T-helper 17 cell (primary cell): ENCODE data around the gene GHRL. TPM values are rescaled to one million over a fixed set of nuclear protein-coding genes. Genes with fewer than 3 reads are reported as not detected.
A peak's percentile ranks its signal among the peaks of the same experiment; 100 is the strongest.

Experiments used
- ATAC-seq: fragments of 150-1000 bp; cut with Tn5 transposase; 2 replicates; pipeline ENCODE4 v1.10.0; 2021; ENCODE audit warnings: mild to moderate bottlenecking, moderate library complexity
- DNase-seq, 3 donors: peaks; one replicate each; pipeline versions ENCODE4 v3.0.0 to v3.0.0-alpha.2; 2020 to 2021
- H3K9me3 ChIP-seq: one replicate; pipeline ENCODE4 v1.7.0; 2013; ENCODE audit warnings: low read length, mild to moderate bottlenecking; ENCODE audit not compliant: control insufficient read depth, poor library complexity, severe bottlenecking
- H3K27ac Mint-ChIP-seq: one replicate; pipeline ENCODE4 v1.8.0; 2022; ENCODE audit warnings: mild to moderate bottlenecking, moderate library complexity, mixed read lengths
- H3K27me3 Mint-ChIP-seq: one replicate; pipeline ENCODE4 v1.8.0; 2022; ENCODE audit warnings: mixed read lengths
- H3K36me3 Mint-ChIP-seq: one replicate; pipeline ENCODE4 v1.8.0; 2022; ENCODE audit warnings: low read depth, mixed read lengths
- H3K4me1 Mint-ChIP-seq: one replicate; pipeline ENCODE4 v1.8.0; 2022; ENCODE audit warnings: mild to moderate bottlenecking, mixed read lengths
- H3K4me3 Mint-ChIP-seq: one replicate; pipeline ENCODE4 v1.8.0; 2022; ENCODE audit warnings: mild to moderate bottlenecking, moderate library complexity, mixed read lengths
- total RNA-seq, 4 donors: library from RNA in 2 of 4; stranded (reverse) in 2 of 4; gene quantifications; one replicate each; pipeline ENCODE4 v1.2.3 and lab custom pipeline; 2022 to 2026

GHRL gene
- total RNA-seq, 2 donors from 2014 or later, result 0.73 to 0.85 TPM

DNA sequence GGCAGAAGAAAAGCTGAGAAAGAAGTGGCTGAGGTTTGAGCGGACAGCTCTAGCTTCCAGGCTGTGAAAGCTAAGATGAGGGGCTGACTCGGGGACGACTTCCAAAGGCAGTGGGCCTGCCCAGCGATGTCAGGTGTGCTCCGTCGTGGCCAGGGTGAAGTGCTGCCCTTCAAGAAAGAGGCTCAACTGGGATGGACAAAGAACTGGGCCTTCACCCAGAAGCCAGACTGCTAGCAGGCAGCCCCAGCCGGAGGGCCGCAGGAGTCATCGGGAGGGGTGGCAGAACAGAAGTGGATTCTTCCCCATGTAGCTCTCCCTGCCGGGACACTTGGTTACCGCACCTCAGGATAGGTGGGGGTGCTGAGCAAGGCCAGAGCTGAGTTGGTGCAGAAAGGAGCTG lies 41.3 kb upstream of the GHRL start:
- peaks cover 30% of the 10 kb centered on the region for H3K27me3 Mint-ChIP-seq

DNA sequence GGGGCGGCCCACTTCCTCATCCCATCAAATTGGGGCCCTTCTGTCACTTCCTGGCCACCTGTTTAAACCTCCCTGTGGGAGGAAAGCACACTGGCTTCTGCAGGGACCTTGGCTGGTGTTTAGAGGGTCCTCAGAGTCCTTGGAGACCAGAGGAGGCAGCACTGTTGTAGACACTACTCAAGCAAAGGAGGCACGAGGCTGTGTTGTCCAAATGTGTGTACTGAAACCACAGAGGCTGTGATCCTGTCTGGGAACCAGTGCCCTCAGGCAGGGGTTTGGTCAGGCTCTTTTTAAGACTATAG lies 40.6 kb upstream of the GHRL start:
- DNase-seq, result no peak
- H3K4me3 Mint-ChIP-seq, result no peak overlapping the region
- H3K36me3 Mint-ChIP-seq, result peaks cover 4% of the 10 kb centered on the region
- H3K27me3 Mint-ChIP-seq, result peaks cover 37% of the 10 kb centered on the region
- H3K4me1 Mint-ChIP-seq, result peaks cover 13% of the 10 kb centered on the region
- no peaks in the 10 kb centered on the region for H3K9me3 ChIP-seq
- no peak for ATAC-seq
- H3K27ac Mint-ChIP-seq, result no peak overlapping the region

More for the DNA sequence above, 41.3 kb upstream of the GHRL start:
- H3K4me1 Mint-ChIP-seq, result peaks cover 10% of the 10 kb centered on the region
- no peak overlapping the region for H3K27ac Mint-ChIP-seq
- H3K4me3 Mint-ChIP-seq, result no peak overlapping the region
- H3K36me3 Mint-ChIP-seq, result peaks cover 4% of the 10 kb centered on the region
- no peak for DNase-seq
- no peaks in the 10 kb centered on the region for H3K9me3 ChIP-seq
- ATAC-seq, result no peak

DNA sequence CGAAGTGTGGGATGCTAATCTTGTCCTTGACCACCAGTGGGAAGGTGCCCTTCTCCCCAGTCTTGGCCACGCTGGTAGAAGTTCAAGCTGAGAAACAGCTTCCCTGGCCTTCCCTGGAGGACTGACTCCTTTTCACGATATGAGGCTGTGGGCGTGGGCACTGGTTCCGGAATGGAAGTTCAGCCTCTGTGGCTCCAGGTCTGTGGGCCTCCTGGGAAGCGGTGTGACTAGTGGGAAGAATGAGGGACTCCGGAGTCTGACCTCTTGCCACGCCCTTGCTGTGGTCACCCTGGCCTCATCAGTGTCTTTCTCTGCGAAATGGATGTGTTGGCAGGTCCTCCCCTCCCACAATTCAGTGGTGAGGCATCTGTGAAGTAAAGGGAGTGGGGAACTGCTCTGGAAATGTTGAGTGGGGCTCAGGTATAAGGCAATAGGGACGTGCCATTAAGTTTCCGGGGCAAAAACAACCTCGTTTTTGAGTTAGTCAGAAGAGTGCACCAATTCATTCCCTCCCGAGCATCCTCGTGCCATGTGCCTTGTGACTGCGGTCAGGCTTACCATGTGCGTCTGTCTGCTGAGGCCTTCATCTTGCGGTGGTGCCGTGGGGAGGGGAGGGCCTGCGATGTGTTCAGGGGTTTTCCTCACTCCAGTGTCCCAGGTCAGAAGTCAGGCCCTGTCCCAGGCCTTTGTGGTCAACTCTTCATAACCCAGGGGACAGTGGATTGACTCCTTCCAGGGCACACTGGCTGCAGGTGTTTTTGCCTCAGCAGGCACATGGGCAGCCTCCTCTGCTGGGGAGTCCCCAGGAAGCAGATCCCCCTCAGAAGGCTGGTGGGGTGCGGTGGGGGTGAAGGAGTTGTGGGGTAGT lies 40.0 kb upstream of the GHRL start:
- ATAC-seq (no peak), DNase-seq (no peak)
- H3K27me3 Mint-ChIP-seq, result peaks cover 42% of the 10 kb centered on the region
- peaks cover 4% of the 10 kb centered on the region for H3K36me3 Mint-ChIP-seq
- no peak overlapping the region for H3K27ac Mint-ChIP-seq
- H3K4me3 Mint-ChIP-seq, result no peak overlapping the region
- no peaks in the 10 kb centered on the region for H3K9me3 ChIP-seq
- peaks cover 13% of the 10 kb centered on the region for H3K4me1 Mint-ChIP-seq

DNA sequence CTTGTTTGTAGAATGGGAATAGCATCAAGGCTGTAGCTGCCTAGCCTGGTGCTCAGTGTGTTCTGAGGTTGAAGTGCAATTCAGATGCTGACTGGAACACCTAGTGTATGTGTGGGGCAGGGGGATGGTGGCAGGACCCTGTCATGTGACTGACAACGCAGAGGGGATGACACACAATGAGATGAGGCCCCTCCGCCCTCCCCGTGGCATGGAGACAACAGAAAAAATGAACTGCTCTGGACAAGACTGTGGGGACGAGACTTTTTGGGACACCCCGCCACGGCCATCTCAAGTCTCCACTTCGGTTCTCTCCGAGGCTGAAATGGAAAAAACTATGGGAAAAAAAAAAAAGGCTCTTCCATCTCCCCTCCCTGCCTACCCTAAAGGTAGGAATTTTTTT lies 38.6 kb upstream of the GHRL start:
- peaks cover 6% of the 10 kb centered on the region for H3K36me3 Mint-ChIP-seq
- ATAC-seq (no peak), DNase-seq (no peak)
- peaks cover 54% of the 10 kb centered on the region for H3K27me3 Mint-ChIP-seq
- peaks cover 13% of the 10 kb centered on the region for H3K4me1 Mint-ChIP-seq
- no peak overlapping the region for H3K27ac Mint-ChIP-seq
- H3K9me3 ChIP-seq, result no peaks in the 10 kb centered on the region
- H3K4me3 Mint-ChIP-seq, result no peak overlapping the region

DNA sequence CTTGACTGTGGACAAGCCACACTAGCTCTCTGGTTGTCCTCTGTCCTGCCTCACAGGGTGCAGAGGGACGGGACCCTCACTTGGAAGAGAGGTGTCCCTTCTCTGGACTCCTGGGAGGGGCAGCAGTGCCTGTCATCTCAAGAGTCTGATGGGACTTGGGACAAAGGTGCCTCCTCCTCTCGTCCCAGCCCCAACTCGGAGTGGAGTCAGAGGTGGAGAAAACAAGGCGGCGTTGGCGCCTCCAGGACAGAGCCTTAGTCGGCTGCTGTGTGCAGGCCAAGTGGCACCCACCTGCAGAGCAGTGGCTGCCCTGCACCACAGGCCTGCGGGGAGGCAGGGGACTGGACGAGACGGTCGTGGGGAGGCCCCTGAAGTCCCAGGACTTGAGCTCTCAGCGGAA lies 37.6 kb upstream of the GHRL start:
- Mint-ChIP-seq H3K36me3 (peaks cover 6% of the 10 kb centered on the region), H3K4me3 (no peak overlapping the region), H3K4me1 (peaks cover 10% of the 10 kb centered on the region), H3K27ac (no peak overlapping the region), H3K27me3 (peaks cover 63% of the 10 kb centered on the region)
- no peak for DNase-seq
- no peak for ATAC-seq
- no peaks in the 10 kb centered on the region for H3K9me3 ChIP-seq

DNA sequence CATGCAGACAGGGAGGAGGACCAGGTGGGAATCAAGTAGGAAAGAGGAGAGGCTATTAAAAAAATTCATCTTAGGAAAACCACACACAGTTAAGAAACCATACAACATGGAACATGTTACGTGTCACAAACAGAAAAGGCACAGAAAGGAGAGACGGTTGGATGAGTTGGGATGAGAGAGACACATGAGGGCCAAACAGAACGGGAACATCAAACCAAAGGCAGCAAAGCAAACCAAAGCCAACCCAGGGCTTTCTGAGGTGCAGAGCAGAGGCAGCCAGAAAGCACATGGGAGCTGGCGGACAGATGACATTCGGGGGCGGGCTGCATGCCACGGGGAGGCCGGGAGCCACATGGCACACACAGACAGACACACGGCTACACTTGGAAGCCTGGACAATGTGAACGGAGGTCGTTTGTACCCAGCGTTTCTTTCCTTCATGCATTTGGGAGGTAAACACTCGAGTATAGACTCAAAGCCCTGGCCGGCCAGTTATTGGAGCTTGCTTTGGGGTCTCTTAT lies 36.8 kb upstream of the GHRL start:
- H3K9me3 ChIP-seq, result no peaks in the 10 kb centered on the region
- Mint-ChIP-seq H3K27ac (no peak overlapping the region), H3K4me3 (no peak overlapping the region), H3K36me3 (peaks cover 6% of the 10 kb centered on the region), H3K27me3 (peaks cover 70% of the 10 kb centered on the region), H3K4me1 (peaks cover 5% of the 10 kb centered on the region)
- ATAC-seq, result no peak
- DNase-seq, result no peak

DNA sequence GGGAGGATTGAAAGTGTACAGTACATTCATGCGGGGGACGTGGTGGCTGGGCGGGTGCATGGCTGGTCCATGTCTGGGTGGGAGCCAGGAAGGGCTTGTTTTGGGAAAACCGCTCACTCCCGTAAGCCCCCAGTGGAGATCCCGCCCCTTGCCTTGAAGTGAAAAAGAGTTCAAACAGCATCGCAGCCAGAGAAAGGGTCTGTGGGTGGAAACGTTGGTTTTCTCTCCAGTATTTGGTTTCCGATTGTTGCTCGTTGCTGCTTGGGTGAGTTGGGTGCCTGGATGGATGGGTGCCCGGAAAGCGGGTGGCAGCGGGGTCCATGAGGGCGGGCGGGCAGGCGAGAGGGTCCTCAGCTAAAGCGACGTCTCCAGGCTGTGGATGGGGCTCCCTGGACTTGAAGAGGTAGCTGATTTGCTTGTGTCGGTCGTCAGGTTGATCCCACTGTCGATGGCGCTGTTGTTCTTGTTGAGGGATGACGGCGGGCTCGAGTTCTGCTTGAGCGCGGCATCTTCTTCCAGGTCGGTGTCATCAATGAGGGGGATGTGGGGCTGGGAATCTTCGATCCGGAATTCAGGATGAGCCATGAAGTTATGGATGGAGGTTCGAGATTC lies 35.8 kb upstream of the GHRL start:
- ATAC-seq, result no peak
- peaks cover 6% of the 10 kb centered on the region for H3K36me3 Mint-ChIP-seq
- no peak for DNase-seq
- no peak overlapping the region for H3K27ac Mint-ChIP-seq
- no peaks in the 10 kb centered on the region for H3K9me3 ChIP-seq
- H3K27me3 Mint-ChIP-seq, result peaks cover 71% of the 10 kb centered on the region
- H3K4me3 Mint-ChIP-seq, result no peak overlapping the region
- H3K4me1 Mint-ChIP-seq, result peaks cover 5% of the 10 kb centered on the region

DNA sequence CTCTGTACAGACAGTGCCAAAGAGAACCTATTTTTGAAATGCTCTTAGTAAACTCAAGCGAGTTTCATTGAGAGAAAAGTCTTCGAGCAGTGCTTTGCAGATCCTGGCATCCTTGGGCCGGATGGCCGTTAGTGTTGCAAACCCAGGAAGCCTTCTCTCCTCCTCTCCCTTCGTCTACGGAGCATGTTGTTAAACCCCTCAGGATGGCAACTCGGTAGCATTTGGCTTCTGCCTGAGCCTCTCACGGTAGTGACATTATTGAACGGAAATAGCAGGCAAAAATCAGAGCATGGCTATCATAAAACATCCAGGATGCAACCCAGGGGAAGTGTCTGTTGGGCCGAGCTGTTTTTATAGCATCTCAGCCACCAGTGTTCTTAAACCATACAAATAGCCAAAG lies 34.8 kb upstream of the GHRL start:
- no peak for DNase-seq
- no peaks in the 10 kb centered on the region for H3K9me3 ChIP-seq
- Mint-ChIP-seq H3K27ac (no peak overlapping the region), H3K4me1 (peaks cover 5% of the 10 kb centered on the region), H3K27me3 (peaks cover 69% of the 10 kb centered on the region), H3K4me3 (no peak overlapping the region), H3K36me3 (peaks cover 6% of the 10 kb centered on the region)
- ATAC-seq, result no peak

DNA sequence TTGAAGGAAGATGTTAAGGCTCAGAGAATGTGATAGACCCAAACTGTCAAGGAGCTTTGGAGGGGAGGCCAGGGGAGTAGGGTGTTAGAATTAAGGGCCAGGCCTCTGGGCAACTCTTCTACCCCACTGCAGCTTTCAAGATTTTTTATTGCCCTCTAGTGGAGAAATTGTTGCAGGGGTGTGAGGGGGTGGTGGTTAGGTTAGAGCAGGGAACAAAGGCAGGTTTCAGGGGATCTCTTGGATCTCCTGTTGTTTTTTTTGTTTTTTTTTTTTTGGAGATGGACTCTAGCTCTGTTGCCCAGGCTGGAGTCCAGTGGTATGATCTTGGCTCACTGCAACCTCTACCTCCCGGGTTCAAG lies 29.6 kb upstream of the GHRL start:
- Mint-ChIP-seq H3K27me3 (peaks cover 29% of the 10 kb centered on the region), H3K4me3 (no peak overlapping the region), H3K4me1 (peaks cover 15% of the 10 kb centered on the region), H3K27ac (peak overlapping the region; percentile 94), H3K36me3 (peaks cover 2% of the 10 kb centered on the region)
- no peak for DNase-seq
- no peak for ATAC-seq
- H3K9me3 ChIP-seq, result no peaks in the 10 kb centered on the region

DNA sequence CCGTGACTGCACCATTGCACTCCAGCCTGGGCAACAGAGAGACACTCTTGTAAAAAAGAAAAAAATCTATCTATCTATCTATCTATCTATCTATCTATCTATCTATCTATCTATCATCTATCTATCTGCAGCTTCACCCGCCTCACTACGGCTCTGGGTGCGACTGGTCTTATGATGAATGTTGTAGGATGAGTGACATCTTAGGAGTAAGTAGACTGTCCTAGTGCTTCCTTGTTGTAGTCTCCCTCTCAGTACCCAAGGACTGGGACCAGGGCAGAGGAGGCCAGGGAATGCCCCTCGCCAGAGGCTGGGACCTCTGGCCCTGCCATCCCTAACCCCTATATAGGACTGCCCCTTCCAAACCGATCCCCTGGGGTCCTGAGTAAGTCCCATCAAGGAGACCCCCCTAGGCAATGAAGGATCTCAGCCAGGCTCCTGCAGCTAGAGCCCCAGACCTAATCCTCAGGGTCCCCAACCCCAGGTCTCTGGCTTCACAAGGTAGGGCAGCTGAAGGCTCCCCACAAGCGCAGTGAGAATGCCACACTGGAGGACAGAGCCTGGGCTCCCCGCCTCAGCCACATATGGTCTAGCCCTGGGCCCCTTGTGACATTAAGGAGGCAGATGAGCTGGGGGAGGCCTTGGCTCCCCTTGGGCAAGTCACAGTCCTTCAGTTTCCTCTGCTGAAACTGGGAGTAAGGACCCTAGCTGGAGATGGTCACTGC lies 29.0 kb upstream of the GHRL start:
- H3K27ac Mint-ChIP-seq, result peak overlapping the region; percentile 94
- peaks cover 25% of the 10 kb centered on the region for H3K27me3 Mint-ChIP-seq

DNA sequence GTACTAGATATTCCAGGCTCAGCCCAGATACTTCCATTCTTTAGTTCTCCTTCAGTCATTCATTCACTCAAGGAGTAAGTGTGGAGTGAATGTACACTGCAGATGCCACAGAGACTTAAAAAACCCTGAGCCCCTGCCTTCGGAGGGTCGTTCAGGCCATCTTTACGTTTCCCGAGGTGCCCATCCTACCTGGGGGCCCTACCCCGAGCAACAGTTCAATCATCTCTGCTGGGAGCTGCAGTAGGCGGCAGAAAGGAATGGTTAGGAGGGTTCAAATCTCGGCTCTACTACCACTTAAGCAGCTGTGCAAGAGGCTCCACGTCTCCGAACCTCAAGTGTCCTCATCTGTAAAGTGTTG lies 27.6 kb upstream of the GHRL start:
- no peaks in the 10 kb centered on the region for H3K9me3 ChIP-seq
- no peak for DNase-seq
- Mint-ChIP-seq H3K4me1 (peaks cover 15% of the 10 kb centered on the region), H3K36me3 (no peaks in the 10 kb centered on the region), H3K4me3 (peak overlapping the region; percentile 90), H3K27ac (peak overlapping the region; percentile 94), H3K27me3 (peaks cover 11% of the 10 kb centered on the region)
- no peak for ATAC-seq

More for the DNA sequence above, 29.0 kb upstream of the GHRL start:
- DNase-seq (no peak), ATAC-seq (no peak)
- Mint-ChIP-seq H3K36me3 (peaks cover 2% of the 10 kb centered on the region), H3K4me3 (peak overlapping the region; percentile 90), H3K4me1 (peaks cover 15% of the 10 kb centered on the region)
- no peaks in the 10 kb centered on the region for H3K9me3 ChIP-seq

DNA sequence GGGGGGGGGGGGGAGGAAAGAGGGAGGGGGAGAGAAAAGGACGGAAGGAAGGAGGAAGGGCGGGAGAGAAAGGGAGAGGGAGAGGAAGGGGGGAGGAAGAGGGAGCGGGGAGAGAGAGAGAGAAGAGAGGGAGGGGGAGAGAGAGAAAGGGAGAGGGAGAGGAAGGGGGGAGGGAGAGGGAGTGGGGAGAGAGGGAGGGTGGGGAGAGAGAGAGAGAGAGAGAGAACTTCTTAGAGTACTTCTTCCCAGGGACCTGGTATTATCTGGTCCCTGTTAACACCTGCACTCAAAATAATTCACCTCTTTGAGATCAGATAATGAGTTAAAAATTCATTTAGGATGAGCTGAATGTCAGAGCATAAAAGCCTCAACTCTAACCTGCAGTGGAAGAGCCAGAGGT lies 27.1 kb upstream of the GHRL start:
- ATAC-seq, result no peak
- no peaks in the 10 kb centered on the region for H3K9me3 ChIP-seq
- peak overlapping the region; percentile 94 for H3K27ac Mint-ChIP-seq
- H3K36me3 Mint-ChIP-seq, result no peaks in the 10 kb centered on the region
- H3K27me3 Mint-ChIP-seq, result peaks cover 6% of the 10 kb centered on the region
- peak overlapping the region; percentile 90 for H3K4me3 Mint-ChIP-seq
- DNase-seq, result no peak
- H3K4me1 Mint-ChIP-seq, result peaks cover 15% of the 10 kb centered on the region

DNA sequence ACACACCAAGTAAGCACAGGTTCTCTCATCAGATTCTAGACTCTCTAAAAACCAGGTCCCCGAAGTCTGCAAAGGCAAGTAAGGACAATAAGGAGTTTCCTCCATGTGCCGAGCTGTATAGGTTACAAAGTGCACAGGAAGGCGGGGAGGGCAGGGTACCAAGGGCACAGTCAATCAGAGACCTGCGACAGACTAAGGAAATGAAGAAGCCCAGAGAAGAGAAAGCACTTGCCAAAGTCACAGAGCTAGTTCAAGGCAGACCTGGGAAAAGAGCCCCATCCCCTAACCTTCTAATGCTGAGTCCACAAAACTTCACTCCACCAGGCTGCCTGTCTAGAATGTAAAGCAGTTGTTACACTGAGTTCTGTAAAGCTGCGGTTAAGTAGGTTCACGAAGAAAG lies 26.5 kb upstream of the GHRL start:
- no peak for ATAC-seq
- no peak for DNase-seq
- H3K9me3 ChIP-seq, result no peaks in the 10 kb centered on the region
- Mint-ChIP-seq H3K36me3 (no peaks in the 10 kb centered on the region), H3K4me3 (peak overlapping the region; percentile 90), H3K27ac (peak overlapping the region; percentile 94), H3K27me3 (peaks cover 1% of the 10 kb centered on the region), H3K4me1 (peaks cover 18% of the 10 kb centered on the region)
